DND-41 (cell line): ENCODE data around the gene HLA-E.

Experiments used
- ATAC-seq: fragments of 200-7000 bp; cut with Tn5 transposase; 3 replicates; pipeline ENCODE4 v1.9.1; 2021; ENCODE audit warnings: low read depth; ENCODE audit not compliant: insufficient read depth
- DNase-seq: peaks from one replicate; pipeline ENCODE4 v3.0.0-alpha.2; 2020
- H2AFZ ChIP-seq: 2 replicates; pipeline ENCODE4 v1.6.0; 2012; ENCODE audit warnings: low read depth, low read length
- H3K27ac ChIP-seq: 2 replicates; pipeline ENCODE4 v1.5.1; 2012; ENCODE audit warnings: low read length, inconsistent platforms
- H3K27me3 ChIP-seq: fragments of 200-600 bp; sonication (generic); 2 replicates; pipeline ENCODE4 v1.6.0; 2012; ENCODE audit warnings: low read length, mild to moderate bottlenecking, inconsistent platforms; ENCODE audit not compliant: insufficient read depth, poor library complexity
- H3K36me3 ChIP-seq: 2 replicates; pipeline ENCODE4 v1.5.1; 2012; ENCODE audit warnings: low read length, inconsistent platforms; ENCODE audit not compliant: insufficient read depth
- H3K4me1 ChIP-seq: 2 replicates; pipeline ENCODE4 v1.5.1; 2012; ENCODE audit warnings: mild to moderate bottlenecking, low read length; ENCODE audit not compliant: insufficient read depth
- H3K4me2 ChIP-seq: 2 replicates; pipeline ENCODE4 v1.6.0; 2012; ENCODE audit warnings: mild to moderate bottlenecking, moderate library complexity, low read length, inconsistent platforms; ENCODE audit not compliant: insufficient read depth
- H3K4me3 ChIP-seq, 2 experiments: fragments of 200-600 bp in 1 of 2; shearing (Covaris generic) in 1 of 2; 2 replicates each; pipeline ENCODE4 v1.5.1; 2012 to 2016; ENCODE audit warnings: inconsistent platforms in 2 of 2, low read length in 2 of 2, mild to moderate bottlenecking in 2 of 2, low read depth in 1 of 2, moderate library complexity in 1 of 2
- H3K79me2 ChIP-seq: 2 replicates; pipeline ENCODE4 v1.6.0; 2012; ENCODE audit warnings: low read length, inconsistent platforms; ENCODE audit not compliant: insufficient read depth
- H3K9ac ChIP-seq: 2 replicates; pipeline ENCODE4 v1.6.0; 2012; ENCODE audit warnings: low read depth, mild to moderate bottlenecking, inconsistent platforms, low read length, moderate library complexity
- H3K9me3 ChIP-seq: 2 replicates; pipeline ENCODE4 v1.5.1; 2012; ENCODE audit warnings: low read length, moderate library complexity, mild to moderate bottlenecking, inconsistent platforms; ENCODE audit not compliant: insufficient read depth, severe bottlenecking
- H4K20me1 ChIP-seq: 2 replicates; pipeline ENCODE4 v1.6.0; 2012; ENCODE audit warnings: low read length; ENCODE audit not compliant: insufficient read depth
- EZH2 ChIP-seq: IDR thresholded peaks from 3 replicates; pipeline ENCODE4 v1.6.1; 2012; ENCODE audit warnings: borderline replicate concordance, low read depth, mild to moderate bottlenecking, moderate library complexity, low read length, inconsistent platforms; ENCODE audit not compliant: severe bottlenecking
- TF ChIP-seq, protein P1 (sequence below): IDR thresholded peaks from 2 replicates; pipeline ENCODE4 v1.5.1; 2012; ENCODE audit warnings: borderline replicate concordance, low read length, moderate library complexity, mild to moderate bottlenecking; ENCODE audit not compliant: poor library complexity, severe bottlenecking; ENCODE audit errors: extremely low read depth

Gene HLA-E

DNA sequence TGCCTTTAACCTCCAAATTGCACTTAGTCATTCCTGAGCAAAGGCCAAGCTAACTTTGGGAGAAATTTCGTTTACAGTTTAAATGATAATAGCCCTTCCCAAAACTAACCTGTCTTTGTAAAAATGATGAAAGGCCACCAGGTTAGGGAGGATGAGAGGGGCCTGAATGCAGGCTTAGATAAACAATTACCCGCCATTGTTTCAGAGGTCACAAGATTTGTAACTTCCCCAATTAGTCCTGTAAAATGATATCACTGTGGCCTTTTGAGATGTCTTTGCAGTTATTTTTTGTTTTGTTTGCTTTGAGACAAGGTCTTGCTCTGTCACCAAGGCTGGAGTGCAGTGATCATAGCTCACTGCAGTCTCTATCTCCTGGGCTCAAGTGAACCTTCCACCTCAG lies 40.7 kb downstream of the HLA-E start:
- H3K4me3 ChIP-seq, result no peak overlapping the region
- H3K9ac ChIP-seq, result no peak overlapping the region
- H3K36me3 ChIP-seq, result no peaks in the 10 kb centered on the region
- ATAC-seq (no peak), DNase-seq (no peak)
- H3K27me3 ChIP-seq, result no peaks in the 10 kb centered on the region
- H2AFZ ChIP-seq, result no peak overlapping the region
- H3K27ac ChIP-seq, result no peak overlapping the region
- H4K20me1 ChIP-seq, result no peaks in the 10 kb centered on the region
- H3K4me1 ChIP-seq, result peaks cover 8% of the 10 kb centered on the region
- H3K4me2 ChIP-seq, result no peak overlapping the region
- no peaks in the 10 kb centered on the region for H3K79me2 ChIP-seq
- no peak for TF ChIP-seq EZH2
- TF ChIP-seq, protein P1, sequence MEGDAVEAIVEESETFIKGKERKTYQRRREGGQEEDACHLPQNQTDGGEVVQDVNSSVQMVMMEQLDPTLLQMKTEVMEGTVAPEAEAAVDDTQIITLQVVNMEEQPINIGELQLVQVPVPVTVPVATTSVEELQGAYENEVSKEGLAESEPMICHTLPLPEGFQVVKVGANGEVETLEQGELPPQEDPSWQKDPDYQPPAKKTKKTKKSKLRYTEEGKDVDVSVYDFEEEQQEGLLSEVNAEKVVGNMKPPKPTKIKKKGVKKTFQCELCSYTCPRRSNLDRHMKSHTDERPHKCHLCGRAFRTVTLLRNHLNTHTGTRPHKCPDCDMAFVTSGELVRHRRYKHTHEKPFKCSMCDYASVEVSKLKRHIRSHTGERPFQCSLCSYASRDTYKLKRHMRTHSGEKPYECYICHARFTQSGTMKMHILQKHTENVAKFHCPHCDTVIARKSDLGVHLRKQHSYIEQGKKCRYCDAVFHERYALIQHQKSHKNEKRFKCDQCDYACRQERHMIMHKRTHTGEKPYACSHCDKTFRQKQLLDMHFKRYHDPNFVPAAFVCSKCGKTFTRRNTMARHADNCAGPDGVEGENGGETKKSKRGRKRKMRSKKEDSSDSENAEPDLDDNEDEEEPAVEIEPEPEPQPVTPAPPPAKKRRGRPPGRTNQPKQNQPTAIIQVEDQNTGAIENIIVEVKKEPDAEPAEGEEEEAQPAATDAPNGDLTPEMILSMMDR, result no peak
- no peaks in the 10 kb centered on the region for H3K9me3 ChIP-seq

- DNase-seq, result no peak
- Histone ChIP-seq H3K36me3 (no peaks in the 10 kb centered on the region), H3K79me2 (no peaks in the 10 kb centered on the region), H3K4me2 (no peak overlapping the region), H3K9me3 (no peaks in the 10 kb centered on the region), H3K4me1 (peaks cover 8% of the 10 kb centered on the region), H3K9ac (no peak overlapping the region), H4K20me1 (no peaks in the 10 kb centered on the region), H2AFZ (no peak overlapping the region), H3K4me3 (no peak overlapping the region), H3K27me3 (no peaks in the 10 kb centered on the region), H3K27ac (no peak overlapping the region)
- TF ChIP-seq EZH2, result no peak
- TF ChIP-seq, protein P1, result no peak
- ATAC-seq, result no peak
Observed at GRCh38 chr6:30533460-30534294, 44.4 kb downstream of the HLA-E start.

DNA sequence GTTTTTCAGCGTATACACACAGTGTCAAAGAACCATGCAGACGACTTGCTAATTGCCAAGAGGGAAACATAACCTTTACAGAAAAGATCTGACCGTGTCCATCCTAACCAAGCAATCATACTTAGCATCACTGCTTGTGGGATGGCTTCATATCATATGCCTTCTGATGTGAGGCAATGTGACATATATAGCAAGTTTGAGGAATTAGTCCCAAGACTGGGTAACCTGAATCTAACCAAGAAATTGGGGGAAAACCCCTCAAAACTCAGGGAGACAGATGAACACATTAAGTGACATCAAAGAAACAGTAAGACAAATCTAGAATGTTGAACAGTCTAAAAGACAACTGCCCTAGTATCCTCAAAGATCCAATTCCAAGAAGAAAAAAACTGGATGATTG lies 48.6 kb downstream of the HLA-E start:
- Histone ChIP-seq H3K79me2 (no peaks in the 10 kb centered on the region), H3K4me1 (peaks cover 15% of the 10 kb centered on the region), H3K9me3 (no peaks in the 10 kb centered on the region), H4K20me1 (no peaks in the 10 kb centered on the region), H3K36me3 (no peaks in the 10 kb centered on the region), H3K27me3 (no peaks in the 10 kb centered on the region), H3K9ac (no peak overlapping the region), H3K4me3 (no peak overlapping the region), H3K27ac (no peak overlapping the region), H3K4me2 (no peak overlapping the region), H2AFZ (no peak overlapping the region)
- ATAC-seq (no peak), DNase-seq (no peak)
- TF ChIP-seq EZH2, result no peak
- TF ChIP-seq, protein P1, result no peak
